SK-N-SH treated with all-trans-retinoic acid at 6 μM for 48 hours (cell line): ENCODE measurements around the gene FAM135A.

Experiments
- ATAC-seq: fragments of 200-7000 bp; cut with Tn5 transposase; 3 replicates; pipeline ENCODE4 v1.9.1; 2020; ENCODE audit warnings: mild to moderate bottlenecking, moderate library complexity
- ARNTL ChIP-seq: fragments of 450-650 bp; formaldehyde crosslinking; IDR thresholded peaks from 2 replicates; pipeline ENCODE4 v1.5.0; 2020; ENCODE audit warnings: low read depth, mild to moderate bottlenecking, moderate library complexity, borderline replicate concordance
- BACH2 ChIP-seq: fragments of 250-450 bp; sonication (Bioruptor Pico); IDR thresholded peaks from 2 replicates; pipeline ENCODE4 v1.9.0; 2021; ENCODE audit warnings: mild to moderate bottlenecking, borderline replicate concordance
- CREB5 ChIP-seq: fragments of 250-450 bp; sonication (Bioruptor Pico); IDR thresholded peaks from 2 replicates; pipeline ENCODE4 v1.5.1; 2020; ENCODE audit warnings: low read depth, mild to moderate bottlenecking, moderate library complexity
- CSDC2 ChIP-seq: fragments of 250-450 bp; sonication (Bioruptor Pico); IDR thresholded peaks from 2 replicates; pipeline ENCODE4 v1.5.0; 2020; ENCODE audit warnings: mild to moderate bottlenecking, moderate library complexity
- CSRNP3 ChIP-seq: fragments of 250-450 bp; sonication (Bioruptor Pico); IDR thresholded peaks from 2 replicates; pipeline ENCODE4 v1.5.1; 2021; ENCODE audit warnings: mild to moderate bottlenecking, moderate library complexity
- ESRRG ChIP-seq: fragments of 250-450 bp; sonication (Bioruptor Pico); IDR thresholded peaks from 2 replicates; pipeline ENCODE4 v1.6.1; 2021; ENCODE audit warnings: mild to moderate bottlenecking
- GLIS3 ChIP-seq: fragments of 250-450 bp; sonication (Bioruptor Pico); IDR thresholded peaks from 2 replicates; pipeline ENCODE4 v1.5.0; 2020; ENCODE audit warnings: mild to moderate bottlenecking, moderate library complexity
- ISL1 ChIP-seq: fragments of 250-450 bp; sonication (Bioruptor Pico); IDR thresholded peaks from 2 replicates; pipeline ENCODE4 v2.1.2; 2022; ENCODE audit warnings: mild to moderate bottlenecking, moderate library complexity
- OSR1 ChIP-seq: fragments of 250-450 bp; sonication (Bioruptor Pico); IDR thresholded peaks from 2 replicates; pipeline ENCODE4 v1.8.0; 2022; ENCODE audit warnings: moderate library complexity, mild to moderate bottlenecking, inconsistent platforms
- PATZ1 ChIP-seq: fragments of 250-450 bp; sonication (Bioruptor Pico); IDR thresholded peaks from 2 replicates; pipeline ENCODE4 v1.8.0; 2020; ENCODE audit warnings: mild to moderate bottlenecking, moderate library complexity, borderline replicate concordance
- PPARA ChIP-seq: fragments of 250-450 bp; sonication (Bioruptor Pico); IDR thresholded peaks from 2 replicates; pipeline ENCODE4 v1.5.0; 2020; ENCODE audit warnings: mild to moderate bottlenecking, borderline replicate concordance
- RARB ChIP-seq: fragments of 250-450 bp; sonication (Bioruptor Pico); IDR thresholded peaks from 2 replicates; pipeline ENCODE4 v1.8.0; 2021; ENCODE audit warnings: mild to moderate bottlenecking, moderate library complexity
- SNAI2 ChIP-seq: fragments of 250-450 bp; sonication (Bioruptor Pico); IDR thresholded peaks from 2 replicates; pipeline ENCODE4 v1.5.0; 2020; ENCODE audit warnings: mild to moderate bottlenecking, moderate library complexity
- TCF4 ChIP-seq: fragments of 250-450 bp; sonication (Bioruptor Pico); IDR thresholded peaks from 2 replicates; pipeline ENCODE4 v1.8.0; 2021; ENCODE audit warnings: mild to moderate bottlenecking, moderate library complexity, borderline replicate concordance
- TOX ChIP-seq: fragments of 250-450 bp; sonication (Bioruptor Pico); IDR thresholded peaks from 2 replicates; pipeline ENCODE4 v1.8.0; 2021; ENCODE audit warnings: mild to moderate bottlenecking, moderate library complexity, borderline replicate concordance
- ZFP3 ChIP-seq: fragments of 250-450 bp; sonication (Bioruptor Pico); IDR thresholded peaks from 2 replicates; pipeline ENCODE4 v1.5.0; 2020; ENCODE audit warnings: mild to moderate bottlenecking, moderate library complexity
- ZFP30 ChIP-seq: fragments of 450-650 bp; formaldehyde crosslinking; IDR thresholded peaks from 2 replicates; pipeline ENCODE4 v1.5.0; 2022; ENCODE audit warnings: mild to moderate bottlenecking, moderate library complexity
- ZNF565 ChIP-seq: fragments of 450-650 bp; formaldehyde crosslinking; conservative IDR thresholded peaks from 2 replicates; pipeline ENCODE4 v1.5.0; 2020; ENCODE audit warnings: low read depth, mild to moderate bottlenecking, moderate library complexity
- ZNF70 ChIP-seq: fragments of 450-650 bp; formaldehyde crosslinking; IDR thresholded peaks from 2 replicates; pipeline ENCODE4 v1.5.0; 2020; ENCODE audit warnings: mild to moderate bottlenecking, moderate library complexity
- ZNF8 ChIP-seq: fragments of 450-650 bp; formaldehyde crosslinking; IDR thresholded peaks from 2 replicates; pipeline ENCODE4 v1.5.0; 2020; ENCODE audit warnings: mild to moderate bottlenecking, moderate library complexity

FAM135A gene

GRCh38 chr6:70510600-70510999, 97.3 kb downstream of the FAM135A start:
- TF ChIP-seq ZFP3 (CRISPR knock-in tag) (no peak), ESRRG (CRISPR knock-in tag) (no peak), PATZ1 (CRISPR knock-in tag) (no peak), CREB5 (CRISPR knock-in tag) (no peak), BACH2 (CRISPR knock-in tag) (no peak), TOX (CRISPR knock-in tag) (no peak), ZNF565 (no peak), RARB (CRISPR knock-in tag) (no peak)
- no peak for ATAC-seq

- ATAC-seq: no peak
- no peak for TF ChIP-seq ISL1 (CRISPR knock-in tag)
- TF ChIP-seq ZFP3 (CRISPR knock-in tag): no peak
- no peak for TF ChIP-seq ZNF565
- TF ChIP-seq GLIS3: no peak
- TF ChIP-seq CSDC2 (CRISPR knock-in tag): no peak
- no peak for TF ChIP-seq TOX (CRISPR knock-in tag)
- no peak for TF ChIP-seq ESRRG (CRISPR knock-in tag)
- no peak for TF ChIP-seq SNAI2 (CRISPR knock-in tag)
- TF ChIP-seq ZFP30: no peak
- no peak for TF ChIP-seq ARNTL (CRISPR knock-in tag)
- TF ChIP-seq CREB5 (CRISPR knock-in tag): no peak
- TF ChIP-seq OSR1 (CRISPR knock-in tag): no peak
- no peak for TF ChIP-seq PATZ1 (CRISPR knock-in tag)
- no peak for TF ChIP-seq RARB (CRISPR knock-in tag)
- TF ChIP-seq TCF4 (CRISPR knock-in tag): no peak
- TF ChIP-seq ZNF8 (CRISPR knock-in tag): no peak
- TF ChIP-seq, all 23 proteins: peak for 0
These were observed 105.4 kb downstream of the FAM135A start for GRCh38 chr6:70518723-70519122.

- no peak for TF ChIP-seq CREB5 (CRISPR knock-in tag)
- no peak for TF ChIP-seq BACH2 (CRISPR knock-in tag)
- no peak for TF ChIP-seq RARB (CRISPR knock-in tag)
- no peak for TF ChIP-seq ZNF8 (CRISPR knock-in tag)
- ATAC-seq: peak; percentile 52; the same call in 1 of the 3 replicates
These were observed 107.3 kb downstream of the FAM135A start for GRCh38 chr6:70520575-70520974.

- no peak for ATAC-seq
- TF ChIP-seq PATZ1 (CRISPR knock-in tag) (no peak), ZNF70 (no peak), PPARA (no peak), ZFP30 (no peak), SNAI2 (CRISPR knock-in tag) (no peak), ZNF8 (CRISPR knock-in tag) (no peak), GLIS3 (no peak), RARB (CRISPR knock-in tag) (no peak), TCF4 (CRISPR knock-in tag) (no peak), TOX (CRISPR knock-in tag) (no peak), ISL1 (CRISPR knock-in tag) (no peak), OSR1 (CRISPR knock-in tag) (no peak), BACH2 (CRISPR knock-in tag) (no peak), CSRNP3 (CRISPR knock-in tag) (no peak), ARNTL (CRISPR knock-in tag) (no peak)
These were observed 111.5 kb downstream of the FAM135A start for GRCh38 chr6:70524721-70525286.
